Right atrium auricular region (tissue), 2 donors: ENCODE measurements around the gene HSBP1L1. TPM values are rescaled to one million over a fixed set of nuclear protein-coding genes. Genes with fewer than 3 reads are reported as not detected.

ENCODE experiments used
- DNase-seq: peaks from one replicate; pipeline ENCODE4 v3.0.0-alpha.2; 2019; ENCODE audit warnings: low spot score
- H3K27ac ChIP-seq, 2 donors: fragments of 200-600 bp; sonication (generic); 1 replicate in 1 of 2; 2 replicates in 1 of 2; pipeline ENCODE4 v1.5.1; 2016 to 2019
- H3K27me3 ChIP-seq, 2 donors: fragments of 200-600 bp; sonication (generic); one replicate each; pipeline versions ENCODE4 v1.5.1 to v1.6.0; 2017 to 2019
- H3K36me3 ChIP-seq: fragments of 200-600 bp; sonication (generic); one replicate; pipeline ENCODE4 v1.5.1; 2016
- H3K4me1 ChIP-seq, 2 donors: fragments of 200-600 bp; sonication (generic); one replicate each; pipeline versions ENCODE4 v1.5.1 to v1.6.0; 2017 to 2019
- H3K4me3 ChIP-seq, 2 donors: fragments of 200-600 bp; sonication (generic); 1 replicate in 1 of 2; 2 replicates in 1 of 2; pipeline ENCODE4 v1.5.1; 2017 to 2019; ENCODE audit warnings: mild to moderate bottlenecking in 1 of 2, moderate library complexity in 1 of 2
- H3K9me3 ChIP-seq, 2 donors: fragments of 200-600 bp; sonication (generic); one replicate each; pipeline ENCODE4 v1.5.1; 2019
- total RNA-seq, 2 donors: library from RNA; depleted of rRNA; stranded (reverse); fragments of >200 nt; gene quantifications; one replicate each; pipeline ENCODE4 v1.1.0, GENCODE V29; 2016
- TF ChIP-seq, protein P1 (sequence below), 2 donors: fragments of 200-600 bp; sonication (generic); IDR thresholded peaks; one replicate each; pipeline ENCODE4 v1.5.1; 2019; ENCODE audit warnings: antibody characterized with exemption in 2 of 2

The HSBP1L1 gene
- total RNA-seq, 2 donors from 2014 or later: 8.6 to 13.0 TPM

DNA sequence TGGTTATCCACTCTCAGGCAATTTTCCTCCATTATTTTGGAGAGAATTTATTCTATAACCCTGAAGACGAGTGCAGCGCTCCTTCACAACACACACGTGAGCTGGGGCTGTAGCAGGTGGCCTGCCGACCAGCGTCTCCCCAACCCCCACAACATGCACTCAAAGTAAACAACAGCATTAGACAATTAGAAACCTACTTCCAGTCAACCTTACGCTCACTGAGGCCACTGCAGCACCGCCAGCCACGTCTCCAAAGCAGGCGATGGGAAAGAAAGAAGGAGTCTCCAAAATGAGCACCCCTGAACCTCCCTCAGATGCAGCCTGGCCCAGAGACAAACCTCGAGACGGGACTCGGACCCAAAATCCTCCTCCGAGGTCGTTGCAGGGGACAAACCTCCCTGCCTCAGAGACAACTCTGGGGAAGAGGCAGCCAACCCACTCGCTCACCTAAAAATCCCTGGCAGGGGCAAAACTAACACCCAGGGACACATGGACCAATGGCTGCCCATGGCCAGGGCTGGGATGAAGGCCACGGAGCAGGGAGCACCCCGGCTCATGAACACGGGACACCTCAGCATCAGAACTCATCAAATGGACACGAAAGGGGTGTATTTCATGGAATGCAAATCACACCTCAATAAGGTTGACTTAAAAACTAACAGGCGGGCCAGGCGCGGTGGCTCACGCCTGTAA is 15.6 kb upstream of the HSBP1L1 start:
- Histone ChIP-seq H3K27me3 (no peaks in the 10 kb centered on the region), H3K9me3 (no peaks in the 10 kb centered on the region), H3K4me3 (no peak overlapping the region), H3K27ac (peak overlapping the region in 1 of 2 donors; percentile 93), H3K4me1 (peaks cover 0 to 73% of the 10 kb centered on the region in 2 donors), H3K36me3 (no peaks in the 10 kb centered on the region)
- TF ChIP-seq, protein P1, sequence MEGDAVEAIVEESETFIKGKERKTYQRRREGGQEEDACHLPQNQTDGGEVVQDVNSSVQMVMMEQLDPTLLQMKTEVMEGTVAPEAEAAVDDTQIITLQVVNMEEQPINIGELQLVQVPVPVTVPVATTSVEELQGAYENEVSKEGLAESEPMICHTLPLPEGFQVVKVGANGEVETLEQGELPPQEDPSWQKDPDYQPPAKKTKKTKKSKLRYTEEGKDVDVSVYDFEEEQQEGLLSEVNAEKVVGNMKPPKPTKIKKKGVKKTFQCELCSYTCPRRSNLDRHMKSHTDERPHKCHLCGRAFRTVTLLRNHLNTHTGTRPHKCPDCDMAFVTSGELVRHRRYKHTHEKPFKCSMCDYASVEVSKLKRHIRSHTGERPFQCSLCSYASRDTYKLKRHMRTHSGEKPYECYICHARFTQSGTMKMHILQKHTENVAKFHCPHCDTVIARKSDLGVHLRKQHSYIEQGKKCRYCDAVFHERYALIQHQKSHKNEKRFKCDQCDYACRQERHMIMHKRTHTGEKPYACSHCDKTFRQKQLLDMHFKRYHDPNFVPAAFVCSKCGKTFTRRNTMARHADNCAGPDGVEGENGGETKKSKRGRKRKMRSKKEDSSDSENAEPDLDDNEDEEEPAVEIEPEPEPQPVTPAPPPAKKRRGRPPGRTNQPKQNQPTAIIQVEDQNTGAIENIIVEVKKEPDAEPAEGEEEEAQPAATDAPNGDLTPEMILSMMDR (IDR thresholded peaks at IDR 0.05): no peak
- no peak for DNase-seq

DNA sequence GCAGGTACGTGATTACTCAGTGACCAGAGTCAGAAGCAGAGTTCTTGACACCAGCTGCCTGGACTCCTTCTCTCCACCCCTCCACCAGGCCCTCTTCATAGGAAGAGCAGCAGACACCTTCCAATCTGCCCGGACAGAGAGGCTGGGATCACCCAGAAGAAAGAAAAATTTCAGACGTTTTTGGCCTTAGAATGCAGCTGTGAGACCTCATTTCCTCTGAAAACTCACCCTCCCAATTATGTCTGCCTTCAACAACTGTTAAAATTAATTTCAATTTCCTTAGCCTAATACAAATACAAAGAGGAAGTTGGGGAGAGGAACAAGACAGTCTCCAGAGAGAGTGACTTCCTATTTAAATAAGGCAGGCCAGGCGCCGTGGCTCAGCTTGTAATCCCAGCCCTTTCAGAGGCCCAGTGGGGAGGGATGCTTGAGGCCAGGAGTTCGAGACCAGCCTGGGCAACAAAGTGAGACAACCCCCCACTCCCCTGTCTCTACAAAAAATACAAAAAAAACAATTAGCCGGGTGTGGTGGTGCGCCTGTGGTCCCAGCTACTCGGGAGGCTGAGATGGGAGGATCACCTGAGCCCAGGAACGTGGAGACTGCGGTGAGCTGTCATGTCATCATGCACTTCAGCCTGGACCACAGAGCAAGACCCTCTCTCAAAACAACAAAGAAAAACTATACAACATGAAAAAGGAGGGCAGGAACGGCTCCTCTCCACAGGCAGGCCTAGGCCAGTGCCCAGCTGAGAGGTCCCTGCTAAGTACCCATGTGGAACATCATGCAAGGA is 14.6 kb upstream of the HSBP1L1 start:
- H3K4me3 ChIP-seq: peak overlapping the region; percentile 97 to 99
- peaks cover 0 to 63% of the 10 kb centered on the region in 2 donors for H3K4me1 ChIP-seq
- TF ChIP-seq, protein P1 (IDR thresholded peaks at IDR 0.05): no peak
- no peaks in the 10 kb centered on the region for H3K36me3 ChIP-seq
- DNase-seq: no peak
- no peaks in the 10 kb centered on the region for H3K27me3 ChIP-seq
- H3K9me3 ChIP-seq: no peaks in the 10 kb centered on the region
- H3K27ac ChIP-seq: peak overlapping the region; percentile 86 to 93

DNA sequence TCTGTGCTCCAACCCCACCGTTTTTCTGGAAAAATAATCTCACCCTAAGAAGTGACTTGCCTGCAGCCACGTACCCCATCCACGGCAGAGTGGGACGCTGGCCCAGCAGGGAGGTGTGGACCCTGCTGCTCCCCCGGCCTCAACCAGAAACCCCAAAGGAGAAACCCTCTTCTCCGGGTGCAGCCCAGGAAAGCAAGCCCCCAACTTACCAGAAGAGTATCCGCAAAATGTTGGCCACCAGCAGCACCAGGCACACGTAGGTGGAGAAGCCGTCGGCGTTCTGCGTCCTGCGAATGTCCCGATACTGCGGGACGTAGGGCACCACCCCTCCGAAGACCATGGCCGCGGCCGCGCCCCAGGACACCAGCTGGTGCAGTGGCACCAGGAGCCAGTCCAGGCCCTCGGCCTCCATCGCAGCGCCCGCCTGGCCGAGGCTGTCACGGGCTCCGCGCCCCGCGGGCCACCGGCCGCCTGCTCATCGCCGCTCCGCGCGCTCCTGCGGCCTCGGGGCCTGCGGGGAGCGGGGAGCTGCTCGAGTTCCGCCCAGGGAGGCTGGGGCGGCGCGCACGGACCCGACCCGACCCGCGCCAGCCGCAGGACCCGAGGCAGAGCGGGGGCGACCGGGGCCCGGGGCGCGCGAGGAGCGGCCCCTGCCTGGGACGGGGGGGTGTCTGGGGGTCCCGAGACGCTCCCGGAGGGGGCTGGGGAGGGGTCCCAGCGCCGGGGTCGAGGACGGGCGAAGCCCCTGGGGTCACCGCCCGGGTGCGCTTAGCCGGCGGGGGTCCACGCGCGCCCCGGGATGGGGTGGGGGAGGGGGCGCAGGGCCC is 13.7 kb upstream of the HSBP1L1 start:
- H3K4me1 ChIP-seq: peaks cover 0 to 54% of the 10 kb centered on the region in 2 donors
- no peaks in the 10 kb centered on the region for H3K27me3 ChIP-seq
- TF ChIP-seq, protein P1 (IDR thresholded peaks at IDR 0.05): no peak
- H3K36me3 ChIP-seq: no peaks in the 10 kb centered on the region
- peak overlapping the region; percentile 86 to 93 for H3K27ac ChIP-seq
- peak overlapping the region; percentile 97 to 99 for H3K4me3 ChIP-seq
- no peak for DNase-seq
- H3K9me3 ChIP-seq: no peaks in the 10 kb centered on the region

DNA sequence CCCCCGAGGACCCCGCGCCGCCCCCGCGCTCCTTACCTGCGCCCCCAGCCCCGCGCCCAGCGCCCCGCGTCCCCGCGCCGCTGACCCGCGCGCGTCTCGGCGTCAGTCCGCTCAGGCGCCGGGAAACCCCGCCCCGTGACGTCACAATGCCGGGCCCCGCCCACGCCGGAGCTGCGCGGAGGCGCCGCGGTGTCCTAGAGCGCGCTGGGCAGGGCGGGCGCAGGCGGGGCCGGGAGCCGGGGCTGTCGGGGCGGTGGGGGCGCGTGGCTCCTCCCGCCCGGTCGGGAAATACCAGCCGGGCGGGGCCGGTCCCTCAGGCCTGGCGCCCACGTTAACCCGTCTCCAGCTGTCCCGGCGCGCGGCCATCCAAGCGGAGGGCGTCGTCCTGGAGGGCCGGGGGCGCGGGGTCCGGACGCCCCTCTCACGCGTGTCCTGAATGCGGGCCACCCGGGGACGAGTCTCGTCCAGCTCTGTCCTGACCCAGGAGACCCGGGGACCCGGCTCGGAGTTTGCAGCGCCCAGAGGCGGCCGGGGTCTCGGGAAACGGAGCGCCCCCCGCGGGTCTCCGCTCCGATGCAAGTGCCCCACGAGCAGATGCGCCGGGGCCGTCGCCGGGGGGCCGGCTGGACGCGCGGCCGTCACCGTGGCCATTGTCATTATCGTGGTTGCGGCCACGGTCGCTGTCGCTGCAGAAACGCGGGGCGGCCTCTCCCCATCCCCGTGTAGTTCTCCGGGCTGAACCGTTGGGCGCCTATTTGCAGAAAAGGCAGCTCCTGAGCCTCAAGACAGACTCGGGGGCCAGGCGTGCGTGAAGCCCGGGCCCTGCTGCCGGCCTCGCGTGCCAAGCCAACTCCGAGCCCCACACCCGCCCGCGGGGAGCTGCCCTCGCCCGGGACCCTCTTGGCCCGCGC is 12.6 kb upstream of the HSBP1L1 start, which contains the start of gene SLC66A2:
TSS of gene SLC66A2 (minus strand) at position 109 of the 911 bp plus-strand sequence. CDS start 727 bp downstream, outside the sequence.
- TF ChIP-seq, protein P1 (IDR thresholded peaks at IDR 0.05): no peak
- Histone ChIP-seq H3K4me3 (peak within 1 kb of the TSS; percentile 97 to 99), H3K27ac (peak within 1 kb of the TSS; percentile 86 to 93), H3K4me1 (peaks cover 0 to 48% of the 10 kb centered on the region in 2 donors), H3K27me3 (no peaks in the 10 kb centered on the region), H3K36me3 (no peaks in the 10 kb centered on the region), H3K9me3 (no peaks in the 10 kb centered on the region)
- DNase-seq: peak; percentile 89
